ENCODE results near the gene ZNF420. TPM values are rescaled to one million over a fixed set of nuclear protein-coding genes. Genes with fewer than 3 reads are reported as not detected.
"Not testable (repeated sequence)": the region's sequence is repeated elsewhere in the genome, so short reads cannot be mapped to it uniquely, and the experiment has no call there.

ZNF420 gene
- total and polyA plus RNA-seq, 2 of the 8 experiments (the other 6 are each of a cell fraction or from before 2014, with no cell fraction given) = 1.7 to 8.8 TPM

DNA sequence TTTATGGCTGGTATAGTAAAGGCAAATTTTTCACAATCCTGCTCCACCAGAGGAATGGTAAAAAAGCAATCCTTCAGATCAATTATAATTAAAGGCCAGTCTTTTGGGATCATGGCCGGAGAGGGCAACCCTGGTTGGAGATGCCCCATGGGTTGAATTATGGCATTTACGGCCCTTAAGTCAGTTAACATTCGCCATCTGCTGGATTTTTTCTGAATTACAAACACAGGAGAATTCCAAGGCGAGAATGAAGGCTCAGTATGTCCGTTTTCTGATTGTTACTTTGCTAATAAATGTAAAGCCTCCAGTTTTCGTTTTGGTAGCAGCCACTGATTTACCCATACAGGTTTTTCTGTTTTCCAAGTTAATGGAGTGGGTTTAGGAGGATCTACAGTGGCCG, 33.5 kb downstream of the ZNF420 start:
- H4K5ac ChIP-seq (ENCODE audit: insufficient read length, low read depth, low read length); H3K4ac ChIP-seq (replicated peaks; ENCODE audit: insufficient read length, low read depth, low read length); H3K9ac ChIP-seq (replicated peaks in 1 of 4; ENCODE audit: extremely low read depth in 1 of 4, low read depth in 3 of 4, low read length in 3 of 4); DNase-seq (ENCODE audit: low read depth in 1 of 2, low spot score in 2 of 2); H4K20me1 ChIP-seq (replicated peaks in 1 of 2; ENCODE audit: control insufficient read depth in 1 of 2, insufficient read depth in 2 of 2, low read length in 2 of 2); H2BK15ac ChIP-seq (ENCODE audit: low read length); POLR2A ChIA-PET (ENCODE audit: partially characterized antibody); H3K79me2 ChIP-seq (ENCODE audit: control insufficient read depth in 1 of 2, insufficient read depth in 2 of 2, low read length in 2 of 2); H2BK120ac ChIP-seq (replicated peaks; ENCODE audit: low read depth, low read length); H3K4me1 ChIP-seq (replicated peaks in 1 of 4; ENCODE audit: control insufficient read depth in 3 of 4, insufficient read depth in 4 of 4, low read length in 3 of 4); FAIRE-seq; H3K27me3 ChIP-seq (replicated peaks in 1 of 4; ENCODE audit: control insufficient read depth in 3 of 4, extremely low read depth in 1 of 4, insufficient read depth in 3 of 4, low read length in 3 of 4); H3K23me2 ChIP-seq (ENCODE audit: low read depth, low read length); H3K27ac ChIP-seq (ENCODE audit: low read depth, low read length); H3K18ac ChIP-seq (ENCODE audit: extremely low read depth, low read length); H4K91ac ChIP-seq (replicated peaks; ENCODE audit: insufficient read length, low read length); H2AK5ac ChIP-seq (ENCODE audit: low read depth, low read length); H2BK20ac ChIP-seq (ENCODE audit: low read length); H3K4me3 ChIP-seq (ENCODE audit: extremely low read depth in 1 of 4, insufficient read depth in 2 of 4, low read depth in 3 of 4, low read length in 4 of 4); H3K79me1 ChIP-seq (ENCODE audit: low read depth, low read length); H3K4me2 ChIP-seq (ENCODE audit: insufficient read depth in 1 of 2, low read depth in 2 of 2, low read length in 2 of 2); H3K23ac ChIP-seq (ENCODE audit: insufficient read length); H2AFZ ChIP-seq (ENCODE audit: low read length); CTCF ChIA-PET (ENCODE audit: partially characterized antibody); H4K8ac ChIP-seq (ENCODE audit: extremely low read depth, insufficient read depth, low read length); H3K56ac ChIP-seq (replicated peaks; ENCODE audit: insufficient read length, low read depth, low read length); H2BK12ac ChIP-seq (ENCODE audit: low read depth, low read length); H2BK5ac ChIP-seq (ENCODE audit: low read depth, low read length); H3K14ac ChIP-seq (ENCODE audit: insufficient read length): not testable (repeated sequence)
- TF ChIP-seq, protein P1, sequence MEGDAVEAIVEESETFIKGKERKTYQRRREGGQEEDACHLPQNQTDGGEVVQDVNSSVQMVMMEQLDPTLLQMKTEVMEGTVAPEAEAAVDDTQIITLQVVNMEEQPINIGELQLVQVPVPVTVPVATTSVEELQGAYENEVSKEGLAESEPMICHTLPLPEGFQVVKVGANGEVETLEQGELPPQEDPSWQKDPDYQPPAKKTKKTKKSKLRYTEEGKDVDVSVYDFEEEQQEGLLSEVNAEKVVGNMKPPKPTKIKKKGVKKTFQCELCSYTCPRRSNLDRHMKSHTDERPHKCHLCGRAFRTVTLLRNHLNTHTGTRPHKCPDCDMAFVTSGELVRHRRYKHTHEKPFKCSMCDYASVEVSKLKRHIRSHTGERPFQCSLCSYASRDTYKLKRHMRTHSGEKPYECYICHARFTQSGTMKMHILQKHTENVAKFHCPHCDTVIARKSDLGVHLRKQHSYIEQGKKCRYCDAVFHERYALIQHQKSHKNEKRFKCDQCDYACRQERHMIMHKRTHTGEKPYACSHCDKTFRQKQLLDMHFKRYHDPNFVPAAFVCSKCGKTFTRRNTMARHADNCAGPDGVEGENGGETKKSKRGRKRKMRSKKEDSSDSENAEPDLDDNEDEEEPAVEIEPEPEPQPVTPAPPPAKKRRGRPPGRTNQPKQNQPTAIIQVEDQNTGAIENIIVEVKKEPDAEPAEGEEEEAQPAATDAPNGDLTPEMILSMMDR (IDR thresholded peaks at IDR 0.05; ENCODE audit: control extremely low read depth in 1 of 3, insufficient read depth in 1 of 3, low read depth in 1 of 3, low read length in 3 of 3) = peak in 2 of 3 experiments; percentile 26 to 29; a peak in 2 of 4 replicates
- TF ChIP-seq RAD21 (IDR thresholded peaks at IDR 0.05 in 1 of 2, conservative IDR thresholded peaks at IDR 0.05 in 1 of 2; ENCODE audit: low read depth in 2 of 2, low read length in 2 of 2) = peak; percentile 44 to 56
- Histone ChIP-seq H3K9me3 (ENCODE audit: insufficient read depth in 2 of 2, low read depth in 1 of 2, low read length in 1 of 2) (peaks cover 44 to 48% of the 10 kb centered on the region in 2 experiments), H3K36me3 (ENCODE audit: control insufficient read depth in 2 of 4, insufficient read depth in 4 of 4, low read length in 3 of 4) (peaks cover 0 to 30% (median 0%) of the 10 kb centered on the region in 4 experiments; a peak in 3 of 8 replicates)
- WGBS, 2 experiments (ENCODE audit: extremely low coverage in 1 of 2, insufficient coverage in 1 of 2, insufficient read length in 1 of 2, insufficient replicate concordance in 2 of 2, low coverage in 1 of 2, low lambda C conversion rate in 2 of 2, missing lambda C conversion rate in 1 of 2) = 69% methylated on average over 7 of the region's 7 CpGs; no CpG with 5 or more reads in 1 of the 2 experiments

All from H1 (cell line).